OCI-LY3 (cell line): ENCODE results near the gene MYRF.

Source experiments
- CTCF ChIP-seq: fragments of 200-600, 300-600 bp; sonication (generic); IDR thresholded peaks from 2 replicates; pipeline ENCODE4 v1.5.1; 2014; ENCODE audit warnings: antibody characterized with exemption, low read length, low read depth
- EZH2phosphoT487 ChIP-seq: fragments of 200-600 bp; shearing (Covaris generic); IDR thresholded peaks from 2 replicates; pipeline ENCODE4 v1.6.1; 2018; ENCODE audit warnings: antibody characterized with exemption, mixed run types, low read depth

- TF ChIP-seq CTCF, result no peak
- no peak for TF ChIP-seq EZH2phosphoT487
Measured at GRCh38 chr11:61749591-61750217, 2.7 kb upstream of the MYRF start.
